Stimulated activated CD4-positive, alpha-beta T cell treated with anti-CD3 and anti-CD28 coated beads, Interleukin-12 subunit alpha, Interleukin-12 subunit beta, amount 100 ng/mL, for 24 hours (primary cell): ENCODE results near the gene GRAP.
"Not testable (repeated sequence)": the region's sequence is repeated elsewhere in the genome, so short reads cannot be mapped to it uniquely, and the experiment has no call there.

Experiments used
- DNase-seq, 2 experiments: peaks; one replicate each; pipeline ENCODE4 v3.0.0-alpha.2; 2020; ENCODE audit warnings: low read depth in 2 of 2

Gene GRAP

GRCh38 chr17:19042369-19042768 lies 4.4 kb downstream of the GRAP start:
- DNase-seq: not testable (repeated sequence)

DNA sequence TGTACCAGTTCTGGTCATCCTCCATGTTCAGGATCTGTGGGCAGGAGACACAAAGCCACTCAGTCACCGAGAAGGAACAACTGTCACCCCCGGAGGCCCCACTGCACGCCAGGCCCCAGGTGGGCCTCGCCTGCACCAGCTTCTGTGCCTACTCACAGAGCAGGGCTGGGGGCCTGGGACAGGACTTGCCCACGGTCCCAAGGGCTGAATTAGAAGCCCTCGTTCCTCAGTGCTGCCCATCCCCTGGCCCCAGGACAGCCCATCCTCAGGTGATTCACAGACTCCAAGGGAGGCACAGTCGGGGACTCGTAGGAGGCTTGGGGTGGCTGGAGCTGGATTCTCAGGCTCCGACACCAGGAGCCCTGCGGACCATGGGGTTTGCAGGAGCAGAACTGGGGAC lies 4.9 kb downstream of the GRAP start:
- DNase-seq: not testable (repeated sequence)

DNA sequence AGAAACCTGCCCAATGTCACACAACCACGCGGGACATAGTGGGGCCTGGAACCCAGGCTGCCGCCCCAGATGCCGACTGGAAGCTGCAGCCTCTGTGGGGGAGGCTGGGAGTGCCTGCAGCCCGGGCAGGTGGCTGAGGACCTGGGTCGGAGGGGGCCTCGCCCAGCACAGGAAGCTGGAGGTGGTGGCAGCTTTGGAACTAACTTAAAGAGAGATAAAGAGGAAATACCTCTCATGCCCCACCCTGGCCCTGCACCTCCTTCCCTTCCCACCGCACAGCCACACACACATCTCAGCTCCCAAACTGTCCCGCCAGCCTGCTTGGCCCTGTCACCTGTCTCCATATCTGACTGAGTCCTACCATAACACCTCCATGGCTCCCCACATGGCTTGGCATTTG lies 6.4 kb downstream of the GRAP start:
- DNase-seq: not testable (repeated sequence)

GRCh38 chr17:19038730-19039129 lies 8.0 kb downstream of the GRAP start:
- DNase-seq: not testable (repeated sequence)

GRCh38 chr17:19038007-19038406 lies 8.8 kb downstream of the GRAP start:
- not testable (repeated sequence) for DNase-seq

DNA sequence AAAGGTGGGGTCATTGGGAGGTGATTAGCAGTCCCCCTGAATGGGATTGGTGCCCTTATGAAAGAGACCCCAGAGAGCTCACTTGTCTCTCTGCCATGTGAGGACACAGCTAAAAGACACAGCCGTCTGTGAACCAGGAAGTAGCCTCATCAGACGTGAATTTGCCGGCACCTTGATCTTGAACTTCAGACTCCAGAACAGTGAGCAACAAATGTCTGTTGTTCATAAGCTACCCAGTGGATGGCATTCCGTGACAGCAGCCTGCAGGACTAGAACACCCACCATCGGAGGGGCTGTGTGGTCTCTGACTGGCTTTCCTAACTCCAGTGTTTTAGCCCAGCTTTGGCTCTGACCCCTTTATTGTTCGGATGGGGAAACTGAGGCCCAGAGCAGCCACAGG lies 9.2 kb downstream of the GRAP start:
- not testable (repeated sequence) for DNase-seq

GRCh38 chr17:19036186-19036585 lies 10.6 kb downstream of the GRAP start:
- not testable (repeated sequence) for DNase-seq

GRCh38 chr17:19032377-19032988 lies 14.3 kb downstream of the GRAP start:
- DNase-seq: not testable (repeated sequence)

GRCh38 chr17:19031729-19032128 lies 15.0 kb downstream of the GRAP start:
- DNase-seq: peak in 1 of 2 experiments; percentile 33

GRCh38 chr17:19030771-19031449 lies 15.8 kb downstream of the GRAP start:
- DNase-seq: not testable (repeated sequence)

DNA sequence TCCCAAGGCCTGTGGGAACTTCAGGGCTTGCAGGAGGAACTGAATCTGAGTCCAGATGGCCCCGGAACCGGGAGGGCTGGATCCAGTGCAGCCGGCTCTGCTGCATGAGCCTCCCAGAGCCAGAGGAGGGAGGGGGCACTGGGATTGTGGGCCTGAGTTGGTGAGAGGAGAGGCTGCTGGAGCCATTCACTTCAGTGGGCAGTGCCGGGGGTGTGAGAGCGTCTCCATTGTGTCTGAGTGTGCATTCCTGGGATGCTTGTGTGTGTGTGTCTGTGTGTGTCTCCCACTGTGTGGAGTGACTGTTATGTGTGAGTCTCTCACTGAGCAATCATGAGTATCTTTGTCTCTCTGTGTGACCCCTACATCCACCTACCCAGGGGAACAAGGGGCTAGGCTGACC lies 17.0 kb downstream of the GRAP start:
- DNase-seq: not testable (repeated sequence)

GRCh38 chr17:19028671-19029070 lies 18.1 kb downstream of the GRAP start:
- not testable (repeated sequence) for DNase-seq

DNA sequence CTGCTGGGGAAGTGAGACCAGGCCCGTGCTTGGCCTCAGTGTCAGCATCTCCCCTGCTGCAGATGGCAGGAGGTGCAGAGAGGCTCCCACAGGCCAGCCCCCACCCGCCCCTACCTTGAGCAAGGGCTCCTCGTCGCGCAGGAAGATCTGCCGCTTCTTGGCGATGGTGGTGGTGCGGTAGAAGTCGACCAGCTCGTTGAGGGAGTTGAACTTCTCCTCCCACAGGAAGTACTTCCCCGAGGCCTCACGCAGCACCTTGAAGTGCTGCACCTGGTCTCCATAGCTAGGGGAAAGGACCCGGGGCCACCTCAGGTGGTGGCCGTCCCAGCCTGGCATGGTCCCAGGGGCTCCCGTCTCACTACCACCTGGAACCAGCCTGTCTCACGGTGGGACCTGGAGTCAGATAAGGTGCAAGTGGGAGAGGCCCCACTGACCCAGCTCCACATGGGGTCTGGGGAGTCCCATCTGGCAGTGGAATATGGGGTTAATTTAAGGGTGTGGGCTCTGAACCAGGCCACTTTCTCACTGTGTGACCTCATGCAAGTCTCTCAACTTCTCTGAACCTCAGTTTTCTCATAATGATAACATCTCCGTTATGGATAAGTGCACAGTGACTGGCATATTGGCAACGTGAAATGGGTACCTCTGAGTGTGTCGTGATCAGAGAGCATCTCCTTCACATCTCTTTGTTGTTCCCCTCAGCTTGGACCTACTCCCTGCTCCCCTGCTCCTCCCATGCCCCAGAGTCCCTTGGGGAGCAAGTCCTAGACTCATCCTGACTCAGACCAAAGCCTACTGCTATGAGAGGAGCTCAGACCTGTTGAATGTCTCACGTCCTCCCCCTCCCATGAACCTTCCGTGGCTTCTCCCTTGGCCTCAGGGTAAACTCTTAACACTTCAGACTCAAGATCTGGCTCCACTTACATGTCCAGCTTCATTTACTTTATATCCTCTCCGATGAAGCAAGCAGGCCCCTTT lies 22.4 kb downstream of the GRAP start:
- DNase-seq: no peak

GRCh38 chr17:19023209-19023999 lies 23.4 kb downstream of the GRAP start:
- no peak for DNase-seq

DNA sequence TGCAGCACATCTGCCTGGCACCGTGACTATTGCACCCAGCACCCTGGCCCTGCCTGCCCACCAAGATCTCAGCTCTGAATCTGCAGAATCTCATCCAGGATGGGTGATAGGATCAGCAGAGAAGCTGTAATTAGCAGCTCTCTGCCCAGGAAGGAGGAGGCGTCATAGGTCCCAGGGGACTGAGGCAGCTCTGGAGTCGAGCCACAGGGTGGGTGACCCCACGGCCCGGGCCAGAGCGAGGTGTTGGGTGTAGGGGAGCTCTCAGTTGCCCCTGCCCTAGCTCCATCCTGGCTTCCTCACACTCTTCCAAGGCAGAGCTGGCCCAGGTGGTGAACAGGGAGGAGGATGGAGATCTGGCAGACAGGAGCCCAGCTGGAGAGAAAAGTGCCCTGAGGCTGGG lies 24.0 kb downstream of the GRAP start:
- DNase-seq: no peak

- DNase-seq: no peak
Observed at GRCh38 chr17:19022128-19022527, 24.6 kb downstream of the GRAP start.

- peak in 1 of 2 experiments; percentile 32 for DNase-seq
Observed at GRCh38 chr17:19021622-19022083, 25.1 kb downstream of the GRAP start.

GRCh38 chr17:19021011-19021621 lies 25.6 kb downstream of the GRAP start:
- DNase-seq: not testable (repeated sequence)

DNA sequence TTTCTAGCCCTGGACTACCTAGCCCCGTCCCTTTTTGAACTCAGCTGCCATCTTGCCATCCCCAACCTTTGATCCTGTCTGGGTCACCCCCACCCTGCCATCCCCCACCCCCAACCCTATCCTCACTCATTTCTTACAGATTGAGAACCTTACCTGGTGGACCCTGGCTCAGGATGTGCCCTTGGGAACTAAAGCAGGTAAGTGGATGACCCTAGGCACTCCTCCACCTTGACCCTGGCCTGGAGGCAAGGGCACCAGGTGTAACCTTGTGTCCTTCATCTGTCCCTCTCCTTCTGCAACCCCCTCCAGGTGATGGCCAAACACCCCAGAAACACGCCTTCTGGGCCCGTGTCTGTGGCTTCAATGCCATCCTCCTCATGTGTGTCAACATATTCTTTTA lies 26.7 kb downstream of the GRAP start:
- DNase-seq: no peak

DNA sequence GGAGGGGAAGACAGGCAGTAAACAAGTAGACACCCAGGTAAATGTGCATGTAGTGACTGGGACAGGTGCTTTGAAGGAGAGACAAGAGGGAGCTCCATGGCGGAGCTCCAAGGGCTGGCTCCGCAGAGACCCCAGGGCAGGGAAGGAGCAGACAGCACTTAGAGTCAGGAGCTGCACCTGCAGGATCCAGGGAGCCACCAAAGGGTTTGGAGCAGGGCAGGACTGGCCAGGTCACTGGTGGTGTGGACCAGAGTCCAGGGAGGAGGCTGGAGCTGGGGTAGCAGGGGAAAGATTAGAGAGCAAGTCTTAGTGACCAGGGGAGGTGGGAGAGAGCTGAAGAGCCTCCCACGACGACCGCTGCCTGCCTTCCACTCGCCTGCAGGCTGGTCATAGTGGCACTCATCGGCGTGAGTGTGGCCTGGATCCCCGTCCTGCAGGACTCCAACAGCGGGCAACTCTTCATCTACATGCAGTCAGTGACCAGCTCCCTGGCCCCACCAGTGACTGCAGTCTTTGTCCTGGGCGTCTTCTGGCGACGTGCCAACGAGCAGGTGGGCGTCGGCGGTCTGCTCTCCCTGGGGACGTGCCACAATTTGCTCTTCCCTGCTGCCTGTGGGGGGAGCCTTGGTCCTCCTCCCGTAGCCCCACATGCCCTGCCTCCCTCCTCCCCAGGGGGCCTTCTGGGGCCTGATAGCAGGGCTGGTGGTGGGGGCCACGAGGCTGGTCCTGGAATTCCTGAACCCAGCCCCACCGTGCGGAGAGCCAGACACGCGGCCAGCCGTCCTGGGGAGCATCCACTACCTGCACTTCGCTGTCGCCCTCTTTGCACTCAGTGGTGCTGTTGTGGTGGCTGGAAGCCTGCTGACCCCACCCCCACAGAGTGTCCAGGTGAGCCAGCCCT lies 27.5 kb downstream of the GRAP start:
- DNase-seq: no peak
